GM18907 (cell line): ENCODE results near the gene BANF2.

ENCODE experiments used
- ATAC-seq: cut with Tn5 transposase; IDR thresholded peaks from one replicate; pipeline ENCODE4 v1.9.1; 2021; ENCODE audit warnings: mild to moderate bottlenecking, moderate library complexity; ENCODE audit not compliant: unreplicated experiment

BANF2 gene

DNA sequence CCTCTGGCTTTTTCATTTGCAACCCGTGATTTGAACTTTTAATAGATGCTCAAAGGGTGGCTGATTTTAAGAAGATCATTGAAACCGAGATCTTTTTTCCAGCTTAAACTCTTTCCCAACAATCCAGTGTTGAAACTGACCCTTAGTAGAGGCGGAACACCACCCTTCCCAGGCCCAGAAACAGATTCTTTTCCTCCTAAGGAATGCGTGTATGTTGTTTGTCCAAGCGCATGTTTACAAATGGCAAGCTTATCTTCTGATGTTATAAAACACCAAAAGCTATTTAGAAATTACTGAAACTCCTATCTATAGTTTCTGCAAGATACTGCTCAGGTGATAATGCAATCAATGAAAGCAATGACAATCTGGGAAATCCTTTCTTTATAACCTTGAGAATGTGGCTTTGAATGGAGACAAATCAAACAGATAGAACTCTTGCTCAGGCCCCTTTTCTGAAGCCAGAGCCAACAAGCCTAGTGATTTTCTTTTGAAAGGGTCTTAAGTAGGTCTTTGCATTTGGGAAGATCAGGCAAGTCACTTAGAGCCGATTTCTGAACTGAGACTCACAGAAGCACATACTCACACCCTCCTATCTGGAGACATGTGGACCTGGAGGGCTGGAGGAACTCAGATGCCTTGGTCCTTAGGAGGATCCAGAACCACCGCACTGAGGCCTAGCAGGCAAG is 9.1 kb downstream of the BANF2 start:
- ATAC-seq: no peak

DNA sequence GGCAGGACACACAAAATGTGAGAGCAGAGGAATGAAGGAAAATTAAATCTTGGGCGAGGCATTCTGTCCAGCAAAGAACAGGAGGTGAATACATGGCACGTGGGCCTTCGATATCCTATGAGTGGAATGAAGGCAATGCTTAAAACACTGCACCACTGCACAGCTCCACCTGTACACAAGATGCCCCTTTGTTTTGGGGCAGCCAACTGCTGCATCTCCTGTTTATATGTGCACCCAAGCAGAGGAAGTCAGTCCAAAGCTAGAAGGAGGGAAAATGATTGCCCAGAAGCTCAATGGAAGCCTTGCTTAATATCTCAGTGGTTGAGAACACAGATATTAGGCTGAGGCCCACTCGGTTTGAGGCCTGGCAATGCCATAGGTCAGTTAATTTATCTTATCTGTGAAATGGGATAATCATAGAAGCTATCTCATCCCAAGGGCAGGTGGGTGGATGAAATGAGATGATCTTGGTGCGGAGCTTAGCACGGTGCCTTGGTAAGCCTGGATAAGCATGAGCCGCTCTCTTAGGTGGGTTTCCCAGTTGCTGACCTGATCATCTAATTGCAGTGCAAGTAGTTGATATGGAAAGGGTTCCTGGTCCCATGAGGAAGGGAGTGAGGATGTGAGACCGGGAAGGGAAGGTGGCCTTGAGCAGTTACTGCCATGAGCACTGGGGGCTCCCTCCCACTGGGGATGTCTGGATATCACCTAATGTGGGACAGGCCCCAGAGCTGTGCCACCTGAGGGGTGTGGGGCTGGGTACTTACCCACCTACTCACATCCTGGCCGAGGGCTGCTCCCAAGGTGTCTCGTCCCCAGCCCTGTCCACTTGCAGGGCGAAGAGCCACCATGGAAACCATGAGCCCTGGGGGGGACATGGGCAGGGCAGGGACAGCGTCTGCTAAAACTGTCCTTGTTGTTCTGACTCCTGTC is 9.9 kb downstream of the BANF2 start:
- no peak for ATAC-seq

DNA sequence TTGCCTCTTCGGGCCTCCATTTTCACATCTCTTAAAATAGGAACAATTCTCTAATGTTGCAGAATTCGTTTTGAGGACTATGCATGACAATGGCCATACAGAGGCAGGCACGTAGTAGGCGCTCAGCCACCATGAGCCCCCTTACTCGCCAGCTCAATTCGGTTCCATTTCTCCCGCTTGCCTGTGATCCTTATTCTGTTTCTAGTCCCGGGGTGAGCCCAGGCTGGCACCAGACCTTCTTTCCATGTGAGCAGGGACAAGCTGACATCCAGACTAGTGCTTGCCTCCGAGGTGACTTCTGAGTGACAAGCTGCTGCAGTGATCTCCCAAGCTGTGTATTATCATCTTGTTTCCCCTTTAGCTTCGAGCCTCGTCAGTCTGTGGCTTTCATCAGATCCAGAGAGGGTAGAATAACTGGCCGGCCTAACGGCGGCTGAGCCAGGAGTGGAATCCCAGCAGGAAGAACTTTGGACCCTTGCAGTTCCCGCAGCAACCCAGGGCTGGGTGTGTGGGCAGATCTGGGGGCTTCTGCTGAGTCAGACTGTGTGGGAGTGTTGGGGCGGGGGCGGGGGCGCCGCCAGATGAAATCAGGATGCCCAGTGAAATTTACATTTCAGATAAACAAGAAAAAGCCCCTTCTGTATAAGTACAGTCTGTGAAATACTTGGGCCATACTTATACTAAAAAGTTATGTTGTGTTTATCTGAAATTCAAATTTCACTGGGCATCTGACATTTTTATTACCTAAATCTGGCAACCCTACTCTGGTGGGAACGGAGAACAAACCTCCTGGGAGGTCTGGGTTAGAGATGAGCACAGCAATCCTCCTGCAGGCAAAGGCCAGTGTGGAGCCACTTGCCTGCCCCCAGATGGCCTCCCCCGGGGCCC is 10.9 kb downstream of the BANF2 start:
- no peak for ATAC-seq

DNA sequence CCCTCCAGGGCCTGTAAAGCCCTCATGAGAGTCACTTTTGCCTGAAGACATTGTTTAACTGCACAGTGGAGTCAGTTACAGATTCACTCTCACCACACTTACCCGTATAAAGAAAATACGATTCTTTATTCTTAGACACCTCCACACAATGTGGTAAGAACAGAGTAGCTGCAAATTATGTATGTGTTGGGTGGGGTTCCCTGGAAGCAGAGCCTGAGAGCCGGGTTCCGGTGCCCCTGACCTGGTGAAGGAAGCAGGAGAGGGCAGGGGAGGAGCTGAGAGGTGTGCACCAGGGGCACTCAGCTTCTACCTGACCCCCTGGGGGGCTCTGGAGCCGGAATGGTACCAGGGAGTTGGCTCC is 11.5 kb downstream of the BANF2 start:
- no peak for ATAC-seq

DNA sequence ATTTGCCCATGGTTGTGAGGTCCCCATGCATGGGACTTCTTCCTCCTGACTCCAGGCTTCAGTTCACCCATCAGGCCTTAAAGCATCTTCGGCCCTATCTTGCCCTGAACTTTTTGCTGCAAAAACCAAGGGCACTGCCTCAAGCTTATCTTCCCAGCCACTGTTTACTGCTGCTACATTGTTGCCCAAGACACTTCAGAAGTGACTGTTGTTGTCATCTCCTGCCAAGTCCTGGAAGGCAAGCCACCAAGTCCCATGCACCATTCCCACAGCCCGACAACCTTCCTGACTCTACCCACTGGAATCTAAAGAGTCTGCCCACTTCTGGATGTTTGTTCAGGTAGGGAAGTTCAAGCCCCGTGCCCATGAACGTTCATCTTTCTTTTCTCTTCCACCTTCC is 12.4 kb downstream of the BANF2 start:
- ATAC-seq: no peak

DNA sequence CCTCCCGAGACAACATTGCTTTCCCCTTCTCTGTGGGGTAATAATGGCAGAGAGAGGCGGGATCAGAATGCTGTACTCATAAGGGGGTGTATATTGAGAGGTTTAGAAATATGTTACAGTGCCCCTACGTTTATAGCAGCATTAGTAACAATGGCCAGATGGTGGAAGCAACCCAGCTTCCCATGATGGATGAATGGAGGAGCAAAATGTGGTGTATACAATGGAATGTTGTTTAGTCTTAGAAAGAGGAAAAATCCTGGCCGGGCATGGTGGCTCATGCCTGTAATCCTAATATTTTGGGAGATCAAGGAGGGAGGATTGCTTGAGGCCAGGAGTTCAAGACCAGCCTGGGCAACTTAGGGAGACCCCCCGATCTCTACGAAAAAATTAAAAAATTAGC is 12.9 kb downstream of the BANF2 start:
- no peak for ATAC-seq

DNA sequence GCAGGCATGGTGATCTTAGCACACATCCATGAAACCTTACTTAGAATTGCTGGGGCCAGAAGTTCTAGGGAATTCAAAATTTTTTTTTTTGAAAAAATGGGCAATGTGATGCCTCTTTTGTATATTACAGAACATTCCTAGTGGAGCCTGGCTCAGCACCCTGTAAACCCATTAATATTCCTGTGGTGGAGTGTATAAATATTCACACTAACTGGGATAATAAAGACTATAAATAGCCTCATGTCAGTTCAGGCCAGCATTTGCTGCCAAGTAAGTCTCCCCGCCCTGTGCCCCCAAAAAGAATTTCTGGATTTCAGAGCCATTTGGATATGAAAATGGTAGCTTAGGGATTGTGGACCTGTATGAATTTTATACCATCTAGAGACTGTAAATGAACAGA is 14.8 kb downstream of the BANF2 start:
- ATAC-seq: no peak

DNA sequence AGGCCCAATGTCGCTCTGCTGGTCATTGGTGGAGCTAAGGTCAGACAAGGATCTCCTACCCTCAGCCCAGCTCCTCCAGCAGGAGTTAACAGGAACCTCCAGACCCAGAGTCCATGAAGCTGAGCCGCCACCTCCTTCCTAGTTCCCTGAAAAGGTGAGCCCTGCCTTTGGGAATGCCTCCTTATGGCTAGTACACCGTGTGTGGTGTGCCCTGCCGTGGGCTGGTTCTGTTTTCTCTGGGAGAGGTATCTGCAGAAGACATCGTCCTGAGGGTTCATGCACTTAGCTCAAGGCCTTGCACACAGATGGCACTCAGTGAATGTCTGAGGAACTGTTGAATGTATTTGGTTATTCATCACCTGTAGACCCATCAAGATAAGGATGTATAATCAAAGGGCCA is 15.3 kb downstream of the BANF2 start:
- no peak for ATAC-seq

DNA sequence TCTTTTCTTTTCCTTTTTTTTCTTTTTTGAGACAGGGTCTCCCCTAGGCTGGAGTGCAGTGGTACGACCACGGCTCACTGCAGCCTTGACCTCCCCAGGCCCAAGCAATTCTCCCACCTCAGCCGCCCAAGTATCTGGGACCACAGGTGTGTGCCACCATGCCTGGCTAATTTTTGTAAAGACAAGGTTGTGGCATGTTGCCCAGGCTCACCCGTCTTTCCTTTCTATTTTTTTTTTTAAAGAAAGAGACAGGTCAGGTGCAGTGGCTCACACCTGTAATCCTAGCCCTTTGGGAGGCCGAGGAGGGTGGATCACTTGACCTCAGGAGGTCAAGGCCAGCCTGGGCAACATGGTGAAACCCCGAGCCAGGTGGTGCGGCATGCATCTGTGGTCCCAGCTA is 16.6 kb downstream of the BANF2 start:
- no peak for ATAC-seq

DNA sequence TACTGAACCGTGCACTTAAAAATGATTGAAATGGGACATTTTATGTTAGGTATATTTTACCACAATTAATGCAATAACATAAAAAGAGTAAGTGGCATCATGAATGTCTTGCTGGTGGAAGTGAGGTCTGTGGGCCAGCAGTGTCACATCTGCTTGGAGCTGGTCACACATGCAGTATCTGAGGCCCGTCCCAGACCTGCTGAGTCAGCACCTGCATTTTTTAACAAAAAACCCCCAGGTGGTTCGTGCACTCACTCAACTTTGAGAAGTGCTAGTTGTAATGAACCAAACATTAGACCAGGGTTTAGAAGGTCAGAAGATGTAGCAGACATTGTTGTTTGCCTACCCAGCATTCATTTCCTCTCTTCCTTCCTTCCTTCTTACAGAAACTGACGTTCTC is 21.0 kb downstream of the BANF2 start:
- ATAC-seq: no peak

DNA sequence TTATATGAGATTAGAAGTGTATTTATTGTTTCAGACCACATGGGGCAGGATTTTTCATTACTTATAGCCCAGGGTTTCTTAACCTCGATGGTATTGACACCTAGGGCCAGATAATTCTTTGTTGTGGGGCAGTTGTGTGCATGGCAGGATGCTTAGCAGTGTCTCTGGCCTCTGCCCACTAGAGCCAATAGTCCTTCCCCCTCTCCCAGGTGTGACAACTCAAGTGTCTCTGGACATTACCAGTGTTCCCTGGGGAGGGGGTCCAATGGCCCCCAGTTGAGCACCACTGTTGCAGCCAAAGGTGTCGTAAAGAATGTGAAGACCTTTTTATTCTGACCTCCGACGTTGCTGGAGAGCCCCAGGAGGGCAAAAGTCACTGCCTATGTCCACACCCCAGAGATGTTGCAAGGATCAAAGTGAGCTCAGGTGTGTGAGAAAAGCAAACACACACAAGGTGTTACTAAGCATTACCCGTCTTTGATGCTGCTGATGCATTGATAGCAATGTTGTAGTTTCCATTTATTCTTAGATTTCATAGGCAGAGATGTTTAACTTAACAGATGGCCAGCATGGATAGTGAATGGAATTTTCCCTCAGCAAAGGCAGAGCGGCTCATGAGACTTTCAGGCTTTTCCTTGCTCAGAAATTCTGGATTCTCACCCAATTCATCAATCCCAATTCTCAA is 22.2 kb downstream of the BANF2 start:
- ATAC-seq: no peak

DNA sequence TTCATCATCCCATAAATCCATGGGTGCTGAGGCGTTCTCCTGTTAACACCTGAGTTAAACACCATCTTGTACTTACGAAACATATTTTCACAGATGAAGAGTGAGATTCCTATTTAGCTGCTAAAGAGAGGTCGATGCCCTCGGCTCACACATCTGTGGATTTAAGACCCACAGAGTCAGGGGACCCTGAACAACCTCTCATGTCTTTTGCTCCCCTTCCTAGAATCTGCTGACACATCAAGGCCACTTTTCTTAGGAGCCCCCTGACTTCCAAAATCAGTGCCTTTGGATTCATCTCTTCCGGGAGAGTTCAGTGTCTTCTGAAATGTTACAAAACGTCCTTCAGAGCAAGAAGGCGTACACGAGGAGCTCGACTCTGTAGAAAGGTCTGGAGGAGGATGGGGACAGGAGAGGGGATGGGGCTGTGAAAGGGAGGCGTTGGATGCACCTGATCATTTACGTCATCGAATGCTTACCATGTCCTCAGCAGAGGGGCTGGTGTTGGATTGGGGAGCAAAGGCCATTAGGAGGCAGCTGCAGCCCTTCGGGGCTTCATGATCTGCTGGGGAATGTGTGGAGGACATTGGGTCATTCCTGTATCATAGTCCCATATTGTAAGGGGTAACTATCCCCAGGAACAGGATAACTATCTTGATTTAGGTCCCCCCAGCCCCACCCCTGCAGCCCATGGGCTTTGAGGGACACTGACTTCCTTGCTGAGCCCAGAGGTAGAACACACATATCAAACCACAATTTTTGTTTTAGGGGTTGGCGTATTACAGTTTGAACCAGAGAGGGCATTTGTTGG is 22.9 kb downstream of the BANF2 start:
- ATAC-seq: no peak

DNA sequence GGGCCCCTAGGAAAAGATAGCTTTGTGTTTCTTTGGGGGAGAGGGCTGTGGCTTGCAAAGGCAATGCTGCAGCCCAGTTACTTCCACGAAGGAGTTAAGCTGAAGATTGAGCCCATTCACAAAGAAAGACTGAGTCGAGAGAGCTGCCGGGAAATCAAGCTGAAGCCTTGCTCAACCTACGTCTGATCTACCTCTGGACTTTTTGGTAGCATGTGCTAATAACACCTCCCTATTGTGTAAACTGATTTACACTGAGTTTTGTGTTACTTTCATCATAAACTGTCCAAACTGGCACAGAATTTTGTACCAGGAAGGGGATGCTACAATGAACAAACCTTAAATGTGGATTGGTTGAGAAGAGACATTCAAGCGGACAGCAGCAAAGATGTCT is 23.5 kb downstream of the BANF2 start:
- ATAC-seq: no peak

DNA sequence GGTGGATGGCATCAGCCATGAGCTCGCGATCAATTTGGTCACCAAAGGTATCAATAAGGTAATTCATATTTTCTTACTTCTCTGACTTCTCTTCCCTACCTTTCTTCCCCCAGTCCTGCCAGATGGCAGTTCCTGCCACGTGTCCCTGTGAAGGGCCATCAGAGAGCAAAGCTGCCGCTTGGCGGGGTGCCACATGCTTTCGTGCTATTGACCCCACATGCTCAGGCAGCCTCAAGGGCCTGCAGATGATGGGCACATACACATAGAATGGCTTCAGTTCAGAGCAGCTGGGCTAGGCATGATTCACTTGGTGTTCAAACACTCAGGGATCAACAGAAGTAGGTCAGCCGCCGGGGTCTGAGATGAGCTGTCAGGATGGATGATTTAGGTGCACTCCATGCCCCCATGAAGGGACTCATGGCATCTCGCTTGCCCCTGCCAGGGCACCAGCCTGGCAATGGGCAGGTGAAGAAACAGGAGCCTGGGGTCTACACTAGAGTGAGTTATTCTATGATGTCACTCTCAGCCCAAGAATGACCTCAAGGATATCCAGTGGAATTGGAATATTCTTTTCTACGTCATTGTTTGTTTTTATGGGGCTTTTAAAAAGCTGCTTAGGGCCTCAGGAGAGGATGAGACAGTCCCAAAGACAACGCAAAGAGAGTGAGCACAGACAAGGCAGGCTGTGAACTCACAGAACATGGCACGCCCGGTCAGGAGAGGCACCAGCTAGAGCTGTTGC is 25.5 kb downstream of the BANF2 start:
- no peak for ATAC-seq

DNA sequence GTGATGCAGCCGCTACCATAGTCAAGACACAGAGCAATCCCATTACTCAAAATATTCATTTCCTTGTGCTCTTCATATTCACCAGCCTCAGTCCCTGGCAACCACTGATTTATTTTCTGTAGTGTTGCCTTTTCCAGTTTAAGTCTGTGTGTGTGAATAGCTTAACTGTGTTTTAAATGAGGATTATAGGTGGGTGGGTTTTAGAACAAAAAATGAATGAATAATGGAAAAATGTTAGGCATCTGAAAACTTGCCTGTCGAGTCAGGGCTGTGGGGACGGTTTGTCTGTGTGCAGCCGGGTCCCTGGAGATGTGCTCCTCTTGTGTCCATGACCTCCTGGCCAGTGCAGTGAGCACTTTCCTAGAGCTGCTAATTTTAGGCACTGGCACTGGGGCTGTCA is 27.1 kb downstream of the BANF2 start:
- ATAC-seq: no peak

DNA sequence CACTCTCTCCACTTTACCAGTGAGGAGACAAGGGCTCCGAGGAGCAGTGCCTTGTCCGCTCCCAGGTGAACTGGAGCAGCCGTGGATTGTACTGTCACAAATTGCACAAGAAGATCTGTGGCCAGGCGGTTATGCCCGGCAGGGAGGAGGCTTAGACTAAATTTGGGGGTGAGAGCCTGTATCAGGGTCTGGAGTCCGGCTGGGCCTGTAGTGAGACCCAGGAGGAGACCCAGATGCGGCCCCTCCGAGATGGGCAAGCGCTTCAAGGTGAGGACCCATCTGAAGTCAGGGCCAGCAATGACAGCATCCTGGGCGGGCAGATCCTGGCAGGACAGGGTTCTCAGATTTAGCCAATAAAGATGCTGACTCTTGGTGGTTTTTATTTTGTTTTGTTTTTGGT is 27.6 kb downstream of the BANF2 start:
- ATAC-seq: no peak

DNA sequence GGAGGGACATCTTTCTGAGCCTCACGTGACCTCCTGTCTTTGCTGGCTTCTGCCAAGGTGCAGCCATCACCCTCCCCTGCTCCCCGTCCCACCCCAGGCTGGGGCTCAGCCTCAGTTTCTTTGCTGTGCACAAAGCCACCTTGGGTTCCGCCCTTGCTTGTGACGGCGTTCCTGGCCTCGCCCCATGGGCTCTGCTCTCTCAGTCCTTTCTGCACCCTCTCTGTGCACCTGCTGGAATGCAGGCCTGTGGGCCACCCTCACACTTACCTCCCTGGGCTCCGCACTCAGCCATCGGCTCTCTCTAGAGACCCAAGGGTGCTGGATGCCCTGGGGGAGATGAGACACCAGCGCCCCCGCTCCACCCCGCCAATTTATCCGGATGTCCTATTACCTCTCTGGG is 28.3 kb downstream of the BANF2 start:
- ATAC-seq: no peak

DNA sequence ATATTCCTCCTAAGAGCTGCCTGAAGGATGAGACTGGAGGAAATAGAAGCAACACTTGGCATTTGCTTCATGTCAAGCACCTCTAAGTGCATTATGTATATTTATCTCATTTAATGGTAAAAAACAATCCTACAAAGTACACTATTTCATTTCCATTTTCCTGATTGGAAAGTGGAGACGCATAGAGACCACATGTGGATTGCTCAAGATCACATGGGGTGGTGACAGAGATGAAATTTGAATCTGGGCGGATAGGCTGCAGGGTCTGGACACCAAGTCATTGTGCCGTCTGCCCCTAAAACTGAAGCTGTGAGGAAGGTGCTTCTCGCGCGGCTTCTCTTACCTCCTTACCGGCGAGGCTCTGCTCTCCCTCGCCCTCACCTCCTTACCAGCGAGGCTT is 30.3 kb downstream of the BANF2 start:
- no peak for ATAC-seq

DNA sequence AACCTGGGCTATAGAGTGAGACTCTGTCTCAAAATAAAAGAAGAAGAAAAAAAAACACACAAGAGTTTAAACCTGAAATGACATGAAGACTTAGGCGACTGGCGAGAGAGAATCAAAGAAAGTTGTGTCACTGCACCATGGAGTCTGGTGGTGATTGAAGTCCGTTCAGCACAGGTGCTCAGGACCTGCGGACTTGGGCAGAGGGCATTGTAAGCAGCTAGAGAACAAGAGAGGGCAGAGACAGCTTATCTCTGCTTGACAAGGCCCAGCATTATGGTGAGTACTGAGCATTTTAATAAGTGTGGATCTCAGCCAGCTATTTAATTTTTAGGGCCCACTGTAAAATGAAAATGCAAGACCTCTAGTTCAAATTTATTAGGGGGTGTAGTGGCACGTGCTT is 31.5 kb downstream of the BANF2 start:
- no peak for ATAC-seq
